Lower lobe of right lung (tissue), 2 donors: ENCODE data around the gene AFF4. TPM values are rescaled to one million over a fixed set of nuclear protein-coding genes. Genes with fewer than 3 reads are reported as not detected.
"Not testable (repeated sequence)": the region's sequence is repeated elsewhere in the genome, so short reads cannot be mapped to it uniquely, and the experiment has no call there.

Experiments
- ATAC-seq, 2 donors: fragments of 200-7000 bp; cut with Tn5 transposase; one replicate each; pipeline ENCODE4 v1.9.1; 2020 to 2022; ENCODE audit warnings: mild to moderate bottlenecking in 2 of 2, moderate library complexity in 2 of 2
- DNase-seq: peaks from one replicate; pipeline ENCODE4 v3.0.0-alpha.2; 2020
- H3K27ac ChIP-seq: fragments of 200-600 bp; one replicate; pipeline ENCODE4 v1.8.0; 2022
- H3K27me3 ChIP-seq: fragments of 200-600 bp; one replicate; pipeline ENCODE4 v1.8.0; 2022; ENCODE audit warnings: low read depth
- H3K36me3 ChIP-seq: fragments of 200-600 bp; one replicate; pipeline ENCODE4 v1.8.0; 2022; ENCODE audit warnings: mild to moderate bottlenecking
- H3K4me1 ChIP-seq: fragments of 200-600 bp; one replicate; pipeline ENCODE4 v1.8.0; 2022
- H3K4me3 ChIP-seq: fragments of 200-600 bp; one replicate; pipeline ENCODE4 v1.8.0; 2022; ENCODE audit warnings: mild to moderate bottlenecking
- H3K9me3 ChIP-seq: fragments of 200-600 bp; one replicate; pipeline ENCODE4 v1.8.0; 2022
- CTCF ChIP-seq: fragments of 200-600 bp; IDR thresholded peaks from one replicate; pipeline ENCODE4 v1.8.0; 2022; ENCODE audit warnings: antibody characterized with exemption, mild to moderate bottlenecking
- intact Hi-C: fragments of 100-400 bp; cut with DNase I; formaldehyde crosslinking; loops from one replicate; pipeline ENCODE4 v1.11.0; 2022
- total RNA-seq: library from RNA; stranded (reverse); fragmentation: NEBNext Ultra II Directional; extraction: Animal tissue kit (Norgen Biotek cat#: 25700); gene quantifications from one replicate; pipeline ENCODE4 v1.2.1, GENCODE V29; 2021
- donor health status: DM: no; HTN: yes; CAD: no; lungs with severe emphysema.

AFF4 gene
- total RNA-seq, 1 donor from 2014 or later = 68.6 TPM

GRCh38 chr5:132951897-132952296 is 11.5 kb downstream of the AFF4 start:
- H3K9me3 ChIP-seq = no peaks in the 10 kb centered on the region
- no peak for ATAC-seq
- H3K27me3 ChIP-seq = no peaks in the 10 kb centered on the region
- DNase-seq = no peak
- intact Hi-C loops = no loop called here
- peaks cover 8% of the 10 kb centered on the region for H3K36me3 ChIP-seq
- H3K27ac ChIP-seq = no peak overlapping the region
- no peak for TF ChIP-seq CTCF
- no peak overlapping the region for H3K4me3 ChIP-seq
- peaks cover 22% of the 10 kb centered on the region for H3K4me1 ChIP-seq

DNA sequence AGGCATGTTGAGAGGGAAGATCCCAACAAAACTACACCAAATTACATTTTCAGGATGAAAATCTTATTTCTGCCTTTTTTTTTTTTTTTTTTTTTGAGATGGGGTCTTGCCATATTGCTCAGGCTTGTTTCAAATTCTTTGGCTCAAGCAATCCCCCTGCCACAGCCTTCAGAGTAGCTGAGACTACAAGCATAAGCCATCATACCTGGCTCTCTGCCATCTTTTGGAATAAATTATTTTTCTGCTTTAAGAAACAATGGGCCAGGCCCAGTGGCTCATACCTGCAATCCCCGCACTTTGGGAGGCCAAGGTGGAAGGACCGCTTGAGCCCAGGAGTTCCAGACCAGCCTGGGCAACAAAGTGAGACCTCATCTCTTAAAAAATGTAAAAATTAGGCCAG is 14.3 kb downstream of the AFF4 start:
- Histone ChIP-seq H3K36me3 (no peaks in the 10 kb centered on the region), H3K27me3 (no peaks in the 10 kb centered on the region), H3K9me3 (no peaks in the 10 kb centered on the region), H3K27ac (no peak overlapping the region), H3K4me3 (no peak overlapping the region), H3K4me1 (peaks cover 18% of the 10 kb centered on the region)
- no peak for ATAC-seq
- DNase-seq = no peak
- TF ChIP-seq CTCF = no peak
- intact Hi-C loops = no loop called here

- no peak for DNase-seq
- H3K4me1 ChIP-seq = peaks cover 14% of the 10 kb centered on the region
- H3K27ac ChIP-seq = no peak overlapping the region
- TF ChIP-seq CTCF = no peak
- intact Hi-C loops = no loop called here
- no peak overlapping the region for H3K4me3 ChIP-seq
- peaks cover 3% of the 10 kb centered on the region for H3K36me3 ChIP-seq
- ATAC-seq = no peak
- H3K9me3 ChIP-seq = no peaks in the 10 kb centered on the region
- H3K27me3 ChIP-seq = no peaks in the 10 kb centered on the region
Measured at GRCh38 chr5:132947671-132948070, 15.8 kb downstream of the AFF4 start.

- ATAC-seq, H3K36me3 ChIP-seq, DNase-seq: not testable (repeated sequence)
Measured at GRCh38 chr5:132945315-132945714, 18.1 kb downstream of the AFF4 start.

GRCh38 chr5:132943362-132944022 is 19.9 kb downstream of the AFF4 start:
- no peak overlapping the region for H3K4me3 ChIP-seq
- DNase-seq (no peak), ATAC-seq (no peak)
- H3K27me3 ChIP-seq = no peaks in the 10 kb centered on the region
- no peaks in the 10 kb centered on the region for H3K9me3 ChIP-seq
- peaks cover 5% of the 10 kb centered on the region for H3K36me3 ChIP-seq
- TF ChIP-seq CTCF = no peak
- H3K27ac ChIP-seq = no peak overlapping the region
- intact Hi-C loops = no loop called here
- H3K4me1 ChIP-seq = peaks cover 25% of the 10 kb centered on the region

More at GRCh38 chr5:132945315-132945714, 18.1 kb downstream of the AFF4 start:
- H3K9me3 ChIP-seq, intact Hi-C loops, H3K4me3 ChIP-seq, H3K27me3 ChIP-seq, H3K27ac ChIP-seq: not testable (repeated sequence)
- H3K4me1 ChIP-seq = peaks cover 25% of the 10 kb centered on the region

- TF ChIP-seq CTCF = no peak
- H3K4me1 ChIP-seq = peaks cover 25% of the 10 kb centered on the region
- H3K9me3 ChIP-seq = no peaks in the 10 kb centered on the region
- H3K36me3 ChIP-seq = peaks cover 12% of the 10 kb centered on the region
- no peaks in the 10 kb centered on the region for H3K27me3 ChIP-seq
- H3K27ac ChIP-seq = no peak overlapping the region
- ATAC-seq = no peak
- intact Hi-C loops = no loop called here
- H3K4me3 ChIP-seq = no peak overlapping the region
- DNase-seq = no peak
Measured at GRCh38 chr5:132941331-132941730, 22.1 kb downstream of the AFF4 start.
